Uterus (tissue), 4 donors: Measurements from ENCODE around the gene ANKRD44. TPM values are rescaled to one million over a fixed set of nuclear protein-coding genes. Genes with fewer than 3 reads are reported as not detected.

Source experiments
- DNase-seq, 2 donors: peaks; one replicate each; pipeline ENCODE4 v3.0.0-alpha.2; 2019 to 2020
- H3K27ac ChIP-seq, 2 donors: fragments of 200-600 bp; sonication (generic); 1 replicate in 1 of 2; 2 replicates in 1 of 2; pipeline ENCODE4 v1.5.1; 2016 to 2018
- H3K27me3 ChIP-seq, 2 donors: fragments of 200-600 bp; sonication (generic); one replicate each; pipeline ENCODE4 v1.5.1; 2018 to 2019; ENCODE audit warnings: control low read depth in 1 of 2
- H3K36me3 ChIP-seq, 2 donors: fragments of 200-600 bp; sonication (generic); one replicate each; pipeline ENCODE4 v1.5.1; 2019; ENCODE audit warnings: control low read depth in 1 of 2
- H3K4me1 ChIP-seq, 2 donors: fragments of 200-600 bp; sonication (generic); one replicate each; pipeline ENCODE4 v1.5.1; 2018 to 2019; ENCODE audit warnings: control low read depth in 1 of 2
- H3K4me3 ChIP-seq, 2 donors: fragments of 200-600 bp; sonication (generic); 1 replicate in 1 of 2; 2 replicates in 1 of 2; pipeline ENCODE4 v1.5.1; 2018 to 2019; ENCODE audit warnings: mild to moderate bottlenecking in 1 of 2
- H3K9me3 ChIP-seq, 2 donors: fragments of 200-600 bp; sonication (generic); one replicate each; pipeline ENCODE4 v1.5.1; 2019; ENCODE audit warnings: control low read depth in 1 of 2
- CTCF ChIP-seq, 4 experiments: fragments of 200-600 bp in 2 of 4; fragments of 450-650 bp in 2 of 4; sonication (generic) in 2 of 4; IDR thresholded peaks; one replicate each; pipeline ENCODE4 v1.5.1; 2016 to 2019; ENCODE audit warnings: antibody characterized with exemption in 4 of 4, mild to moderate bottlenecking in 2 of 4, moderate library complexity in 1 of 4
- POLR2A ChIP-seq, 2 donors: fragments of 450-650 bp; IDR thresholded peaks; one replicate each; pipeline ENCODE4 v1.6.1; 2016; ENCODE audit warnings: antibody characterized with exemption in 2 of 2, mild to moderate bottlenecking in 1 of 2, moderate library complexity in 1 of 2
- intact Hi-C: fragments of 100-400 bp; cut with DNase I; formaldehyde crosslinking; loops from one replicate; pipeline ENCODE4 v1.15.1; 2023; ENCODE audit warnings: low total_unique reads
- total RNA-seq, 4 donors: library from RNA; depleted of rRNA in 3 of 4; stranded (reverse); fragments of >200 nt in 3 of 4; gene quantifications; one replicate each; pipeline versions ENCODE4 v1.1.0 to v1.2.4, GENCODE V29; 2014 to 2023
- donor health status: DM: yes; HTN: yes; CAD: no.

The ANKRD44 gene
- total RNA-seq, 4 donors from 2014 or later, result 14.4 to 71.5 (median 23.2) TPM

DNA sequence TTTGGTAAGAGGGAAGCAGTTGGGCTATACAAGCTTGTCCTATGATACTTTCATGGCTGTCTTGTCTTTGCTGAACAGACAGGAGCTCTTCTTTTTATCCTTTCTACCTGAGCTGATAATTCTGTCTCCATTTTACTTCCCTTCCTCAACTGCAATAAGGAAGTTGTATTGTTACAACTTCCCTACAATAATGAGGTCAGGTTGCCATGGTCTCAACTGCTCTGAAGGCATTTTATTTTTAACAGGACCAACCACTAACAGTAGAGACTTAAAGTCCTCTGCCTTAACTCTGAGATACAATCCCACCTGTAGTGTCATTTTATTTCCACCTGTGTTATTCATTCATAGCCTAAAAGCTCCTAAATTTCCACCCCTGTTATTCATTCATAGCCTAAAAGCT is 265.5 kb downstream of the ANKRD44 start:
- no peaks in the 10 kb centered on the region for H3K27me3 ChIP-seq

DNA sequence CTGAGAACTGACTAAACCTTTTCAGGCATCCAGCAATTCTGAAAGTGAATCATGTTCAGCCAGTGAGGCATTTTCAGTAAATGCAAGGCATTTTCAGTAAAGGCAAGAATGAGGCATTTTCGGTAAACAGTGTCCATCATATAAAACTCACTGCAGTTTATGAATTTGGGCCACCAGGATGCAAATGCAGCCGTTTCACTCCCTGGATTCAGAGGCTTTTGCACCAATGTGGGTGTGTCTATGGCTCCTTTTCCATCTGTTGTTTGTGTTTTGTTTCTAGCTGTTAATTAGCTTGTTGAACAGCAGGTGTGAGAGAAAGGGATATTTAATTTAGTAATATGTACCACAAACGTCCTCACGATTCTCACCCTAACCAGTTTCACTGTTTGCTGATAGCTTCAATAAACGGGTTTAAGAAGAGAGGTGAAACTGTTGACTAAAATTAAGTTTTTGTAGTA is 267.8 kb downstream of the ANKRD44 start:
- Histone ChIP-seq H3K27me3 (no peaks in the 10 kb centered on the region), H3K36me3 (no peaks in the 10 kb centered on the region), H3K9me3 (no peaks in the 10 kb centered on the region), H3K27ac (no peak overlapping the region), H3K4me1 (no peaks in the 10 kb centered on the region), H3K4me3 (no peak overlapping the region)
- no peak for DNase-seq
- intact Hi-C loops, result no loop called here
- no peak for TF ChIP-seq POLR2A (IDR thresholded peaks at IDR 0.05)
- TF ChIP-seq CTCF (IDR thresholded peaks at IDR 0.05), result no peak

More for the DNA sequence above, 265.5 kb downstream of the ANKRD44 start:
- Histone ChIP-seq H3K36me3 (no peaks in the 10 kb centered on the region), H3K4me3 (no peak overlapping the region), H3K9me3 (no peaks in the 10 kb centered on the region), H3K27ac (no peak overlapping the region), H3K4me1 (no peaks in the 10 kb centered on the region)
- no peak for TF ChIP-seq POLR2A (IDR thresholded peaks at IDR 0.05)
- TF ChIP-seq CTCF (IDR thresholded peaks at IDR 0.05), result no peak
- DNase-seq, result no peak
- intact Hi-C loops, result no loop called here

DNA sequence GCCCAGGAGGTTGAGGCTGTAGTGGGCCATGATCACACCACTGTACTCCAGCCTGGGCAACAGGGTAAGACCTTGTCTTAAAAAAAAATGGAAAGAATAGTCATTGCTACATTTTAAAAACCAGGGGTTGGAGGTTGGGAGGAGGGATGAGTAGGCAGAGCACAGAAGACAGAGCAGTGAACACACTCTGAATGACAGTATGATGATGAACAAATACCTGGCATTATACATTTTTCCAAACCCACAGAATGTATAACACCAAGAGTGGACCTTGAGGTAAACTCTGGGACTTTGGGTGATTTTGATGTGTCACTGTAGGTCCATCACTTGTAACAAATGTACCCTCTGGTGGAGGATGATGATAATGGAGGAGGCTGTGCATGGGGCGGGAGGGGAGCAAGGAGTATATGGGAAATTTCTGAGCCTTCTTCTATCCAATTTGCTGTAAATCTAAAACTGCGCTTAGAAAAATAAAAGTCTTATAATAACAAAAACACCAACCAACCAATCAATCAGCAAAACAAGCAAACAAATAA is 272.6 kb downstream of the ANKRD44 start:
- Histone ChIP-seq H3K27me3 (no peaks in the 10 kb centered on the region), H3K36me3 (no peaks in the 10 kb centered on the region), H3K4me3 (no peak overlapping the region), H3K4me1 (no peaks in the 10 kb centered on the region), H3K27ac (no peak overlapping the region), H3K9me3 (no peaks in the 10 kb centered on the region)
- intact Hi-C loops, result no loop called here
- TF ChIP-seq CTCF (IDR thresholded peaks at IDR 0.05), result no peak
- TF ChIP-seq POLR2A (IDR thresholded peaks at IDR 0.05), result no peak
- no peak for DNase-seq

DNA sequence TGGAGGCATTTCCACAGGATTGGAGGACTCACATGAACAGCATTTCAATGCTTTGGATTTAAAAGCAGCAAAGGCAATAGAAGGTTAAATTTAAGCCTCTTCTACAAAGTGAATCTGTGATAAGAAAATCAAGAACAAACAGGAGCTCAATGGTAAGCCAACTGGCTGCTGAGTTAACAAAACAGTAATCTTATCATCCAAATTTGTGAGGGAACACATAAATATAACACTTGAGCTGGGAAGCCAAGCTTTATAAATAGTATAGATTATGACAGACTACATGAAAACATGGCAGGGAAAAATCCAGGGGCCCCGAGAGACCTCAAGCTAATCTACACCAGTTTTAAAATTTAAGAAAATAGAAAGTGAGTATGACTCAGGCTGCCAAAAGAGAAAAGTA is 275.6 kb downstream of the ANKRD44 start:
- TF ChIP-seq CTCF (IDR thresholded peaks at IDR 0.05) (no peak), POLR2A (IDR thresholded peaks at IDR 0.05) (no peak)
- Histone ChIP-seq H3K27ac (no peak overlapping the region), H3K4me3 (no peak overlapping the region), H3K9me3 (no peaks in the 10 kb centered on the region), H3K36me3 (no peaks in the 10 kb centered on the region), H3K4me1 (no peaks in the 10 kb centered on the region), H3K27me3 (no peaks in the 10 kb centered on the region)
- no peak for DNase-seq
- intact Hi-C loops, result no loop called here

DNA sequence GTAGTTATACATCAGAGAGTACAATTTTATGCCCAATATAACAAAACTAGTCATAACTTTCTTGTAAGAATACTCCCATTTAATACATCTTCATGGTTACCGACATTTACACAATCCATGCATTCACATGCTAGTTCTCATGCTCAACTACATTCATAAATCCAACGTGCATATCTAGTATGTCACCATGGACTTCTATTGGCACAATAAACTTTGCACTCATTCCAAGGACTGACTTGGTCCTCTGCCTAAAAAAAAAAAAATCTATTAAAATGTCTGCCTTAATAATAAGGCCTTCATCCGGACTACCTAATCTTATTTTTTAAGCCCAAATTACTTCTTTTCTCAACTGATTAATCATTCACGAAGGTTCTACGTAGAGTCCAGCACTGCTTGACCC is 276.3 kb downstream of the ANKRD44 start:
- Histone ChIP-seq H3K27ac (no peak overlapping the region), H3K4me3 (no peak overlapping the region), H3K27me3 (no peaks in the 10 kb centered on the region), H3K9me3 (no peaks in the 10 kb centered on the region), H3K4me1 (no peaks in the 10 kb centered on the region), H3K36me3 (no peaks in the 10 kb centered on the region)
- DNase-seq, result no peak
- intact Hi-C loops, result no loop called here
- TF ChIP-seq CTCF (IDR thresholded peaks at IDR 0.05) (no peak), POLR2A (IDR thresholded peaks at IDR 0.05) (no peak)
